GM06990 (cell line): ENCODE measurements around the gene SHC3.

Source experiments
- DNase-seq: peaks from one replicate; pipeline ENCODE4 v3.0.0-alpha.2; 2011; ENCODE audit not compliant: insufficient read length; ENCODE audit errors: extremely low read depth
- H3K27me3 ChIP-seq: replicated peaks from 2 replicates; pipeline ENCODE4 v1.6.0; 2011; ENCODE audit warnings: low read length; ENCODE audit not compliant: control insufficient read depth, insufficient read depth
- H3K36me3 ChIP-seq: 2 replicates; pipeline ENCODE4 v1.5.1; 2011; ENCODE audit warnings: low read length; ENCODE audit not compliant: control insufficient read depth, insufficient read depth
- H3K4me3 ChIP-seq: replicated peaks from 2 replicates; pipeline ENCODE4 v1.5.1; 2011; ENCODE audit warnings: low read depth, mild to moderate bottlenecking, control low read depth, low read length
- TF ChIP-seq, protein P1 (sequence below): IDR thresholded peaks from 2 replicates; pipeline ENCODE4 v1.5.1; 2011; ENCODE audit warnings: low read length, control low read depth, mild to moderate bottlenecking, inconsistent platforms; ENCODE audit not compliant: insufficient read depth, poor library complexity, severe bottlenecking

SHC3 gene

DNA sequence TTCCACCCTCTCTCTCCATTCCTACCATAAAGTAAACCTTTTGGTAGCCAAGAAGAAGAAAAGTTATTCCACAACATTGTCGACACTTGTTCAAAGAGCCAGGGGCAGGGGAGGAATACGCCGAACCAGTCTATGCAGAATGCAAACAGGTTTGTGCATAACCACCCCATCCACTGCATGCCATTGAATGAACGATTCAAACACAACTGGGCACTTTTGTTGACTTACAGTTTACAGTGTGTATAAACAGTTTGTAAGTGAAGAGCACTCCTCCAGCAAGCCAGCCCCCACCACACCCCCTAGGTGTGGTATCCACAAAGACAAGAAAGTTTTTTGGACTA is 194.1 kb downstream of the SHC3 start:
- Histone ChIP-seq H3K4me3 (no peak overlapping the region), H3K36me3 (no peaks in the 10 kb centered on the region), H3K27me3 (no peaks in the 10 kb centered on the region; the same call in 1 of the 2 replicates)
- TF ChIP-seq, protein P1, sequence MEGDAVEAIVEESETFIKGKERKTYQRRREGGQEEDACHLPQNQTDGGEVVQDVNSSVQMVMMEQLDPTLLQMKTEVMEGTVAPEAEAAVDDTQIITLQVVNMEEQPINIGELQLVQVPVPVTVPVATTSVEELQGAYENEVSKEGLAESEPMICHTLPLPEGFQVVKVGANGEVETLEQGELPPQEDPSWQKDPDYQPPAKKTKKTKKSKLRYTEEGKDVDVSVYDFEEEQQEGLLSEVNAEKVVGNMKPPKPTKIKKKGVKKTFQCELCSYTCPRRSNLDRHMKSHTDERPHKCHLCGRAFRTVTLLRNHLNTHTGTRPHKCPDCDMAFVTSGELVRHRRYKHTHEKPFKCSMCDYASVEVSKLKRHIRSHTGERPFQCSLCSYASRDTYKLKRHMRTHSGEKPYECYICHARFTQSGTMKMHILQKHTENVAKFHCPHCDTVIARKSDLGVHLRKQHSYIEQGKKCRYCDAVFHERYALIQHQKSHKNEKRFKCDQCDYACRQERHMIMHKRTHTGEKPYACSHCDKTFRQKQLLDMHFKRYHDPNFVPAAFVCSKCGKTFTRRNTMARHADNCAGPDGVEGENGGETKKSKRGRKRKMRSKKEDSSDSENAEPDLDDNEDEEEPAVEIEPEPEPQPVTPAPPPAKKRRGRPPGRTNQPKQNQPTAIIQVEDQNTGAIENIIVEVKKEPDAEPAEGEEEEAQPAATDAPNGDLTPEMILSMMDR: no peak
- DNase-seq: no peak

- DNase-seq: no peak
- TF ChIP-seq, protein P1: no peak
- Histone ChIP-seq H3K4me3 (no peak overlapping the region), H3K36me3 (no peaks in the 10 kb centered on the region), H3K27me3 (no peaks in the 10 kb centered on the region; the same call in 1 of the 2 replicates)
Measured at GRCh38 chr9:88983865-88984542, 194.6 kb downstream of the SHC3 start.

GRCh38 chr9:88980740-88981203 is 197.8 kb downstream of the SHC3 start:
- TF ChIP-seq, protein P1: no peak
- DNase-seq: no peak
- no peaks in the 10 kb centered on the region; the same call in 1 of the 2 replicates for H3K27me3 ChIP-seq
- H3K36me3 ChIP-seq: no peaks in the 10 kb centered on the region
- no peak overlapping the region for H3K4me3 ChIP-seq

DNA sequence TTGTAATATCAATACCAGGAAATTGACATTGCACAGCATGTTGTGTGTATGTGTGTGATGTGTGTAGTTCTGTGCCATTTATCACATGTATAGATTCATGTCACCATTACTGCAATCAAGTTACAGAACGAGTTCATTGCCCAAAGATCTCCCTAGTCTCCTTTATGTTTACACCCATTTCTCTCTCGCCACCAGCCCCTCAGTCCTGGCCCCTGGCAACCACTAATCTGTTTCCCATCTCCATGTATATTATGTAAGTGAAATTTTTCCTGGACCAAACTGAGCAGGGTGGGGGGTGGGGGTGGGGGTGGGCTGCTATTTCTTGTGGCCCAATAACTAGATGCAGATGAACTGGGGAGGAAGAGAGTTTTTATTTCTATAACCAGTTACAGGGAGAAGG is 198.8 kb downstream of the SHC3 start:
- DNase-seq: no peak
- no peaks in the 10 kb centered on the region; the same call in 1 of the 2 replicates for H3K27me3 ChIP-seq
- H3K4me3 ChIP-seq: no peak overlapping the region
- no peaks in the 10 kb centered on the region for H3K36me3 ChIP-seq
- TF ChIP-seq, protein P1: no peak

DNA sequence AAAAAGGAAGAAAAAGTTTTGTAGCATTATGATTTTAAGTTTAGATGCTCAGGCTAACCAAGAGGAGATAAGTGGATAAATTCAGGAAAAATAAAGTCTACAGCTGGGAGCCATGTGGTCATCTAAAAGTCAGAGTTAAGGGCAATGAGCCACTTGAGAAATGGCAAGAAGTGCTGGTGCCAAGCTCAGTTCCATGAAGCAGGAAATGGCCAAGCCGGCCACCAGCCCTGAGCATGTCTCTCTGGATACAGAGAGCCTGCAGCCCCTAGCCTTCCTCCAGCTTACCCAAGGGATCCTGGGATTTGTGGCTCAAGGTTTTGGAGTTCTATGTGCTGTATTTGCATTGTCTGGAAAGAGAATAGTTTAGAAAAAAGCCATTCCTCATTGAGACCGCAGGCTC is 199.6 kb downstream of the SHC3 start:
- H3K4me3 ChIP-seq: no peak overlapping the region
- DNase-seq: no peak
- H3K27me3 ChIP-seq: no peaks in the 10 kb centered on the region; the same call in 1 of the 2 replicates
- H3K36me3 ChIP-seq: no peaks in the 10 kb centered on the region
- TF ChIP-seq, protein P1: no peak
